Body of pancreas (tissue), 4 donors: Measurements from ENCODE around the gene SLC35F3.
A peak's percentile ranks its signal among the peaks of the same experiment; 100 is the strongest.

ENCODE experiments used
- CTCF ChIP-seq, 7 experiments: fragments of 450-650 bp in 4 of 7; fragments of 200-600 bp in 3 of 7; sonication (generic) in 3 of 7; IDR thresholded peaks; one replicate each; pipeline ENCODE4 v1.5.1; 2016 to 2019; ENCODE audit warnings: antibody characterized with exemption in 7 of 7
- POLR2A ChIP-seq, 3 donors: fragments of 450-650 bp; IDR thresholded peaks; one replicate each; pipeline ENCODE4 v1.6.1; 2016; ENCODE audit warnings: antibody characterized with exemption in 3 of 3, mild to moderate bottlenecking in 2 of 3

GRCh38 chr1:234125283-234125682, 220.8 kb downstream of the SLC35F3 start:
- TF ChIP-seq CTCF (IDR thresholded peaks at IDR 0.05) (peak in 1 of 7 experiments; percentile 13), POLR2A (IDR thresholded peaks at IDR 0.05) (no peak)
